Esophagus squamous epithelium (tissue), 5 donors: ENCODE measurements around the gene OTUB1. TPM values are rescaled to one million over a fixed set of nuclear protein-coding genes. Genes with fewer than 3 reads are reported as not detected.

Source experiments
- DNase-seq: peaks from one replicate; lab custom pipeline; 2025; lab: John Stamatoyannopoulos, UW
- H3K27ac ChIP-seq, 4 donors: fragments of 200-600 bp; sonication (generic); one replicate each; pipeline ENCODE4 v1.5.1; 2016 to 2019; ENCODE audit warnings: mild to moderate bottlenecking in 1 of 4
- H3K27me3 ChIP-seq, 4 donors: fragments of 200-600 bp; sonication (generic); 1 replicate in 3 of 4; 2 replicates in 1 of 4; pipeline versions ENCODE4 v1.5.1 to v1.6.0; 2017 to 2021; ENCODE audit warnings: antibody characterized with exemption in 1 of 4
- H3K36me3 ChIP-seq, 3 donors: fragments of 200-600 bp; sonication (generic); one replicate each; pipeline ENCODE4 v1.5.1; 2016 to 2019
- H3K4me1 ChIP-seq, 3 donors: fragments of 200-600 bp; sonication (generic); one replicate each; pipeline ENCODE4 v1.5.1; 2017 to 2019
- H3K4me3 ChIP-seq, 4 donors: fragments of 200-600 bp; sonication (generic); 1 replicate in 3 of 4; 2 replicates in 1 of 4; pipeline ENCODE4 v1.5.1; 2016 to 2019; ENCODE audit warnings: mild to moderate bottlenecking in 2 of 4, moderate library complexity in 1 of 4
- H3K9me3 ChIP-seq, 3 donors: fragments of 200-600 bp; sonication (generic); one replicate each; pipeline ENCODE4 v1.5.1; 2016 to 2019
- CTCF ChIP-seq, 6 experiments: fragments of 450-650 bp in 4 of 6; fragments of 200-600 bp in 2 of 6; sonication (generic) in 2 of 6; IDR thresholded peaks; one replicate each; pipeline ENCODE4 v1.5.1; 2016 to 2019; ENCODE audit warnings: antibody characterized with exemption in 6 of 6, mild to moderate bottlenecking in 4 of 6, moderate library complexity in 4 of 6
- POLR2A ChIP-seq, 4 donors: fragments of 450-650 bp; IDR thresholded peaks; one replicate each; pipeline ENCODE4 v1.6.1; 2017; ENCODE audit warnings: antibody characterized with exemption in 4 of 4, mild to moderate bottlenecking in 4 of 4, moderate library complexity in 3 of 4
- WGBS, 2 donors: methylation state at CpG; one replicate each; pipeline ENCODE4 v1.1.5; 2018; 5-methylcytosine and 5-hydroxymethylcytosine counted together
- intact Hi-C: fragments of 100-400 bp; cut with DNase I; formaldehyde crosslinking; loops from one replicate; pipeline ENCODE4 v1.15.0; 2022
- total RNA-seq, 4 donors: library from RNA; depleted of rRNA; stranded (reverse); fragments of >200 nt; gene quantifications; one replicate each; pipeline ENCODE4 v1.1.0, GENCODE V29; 2016
- donor health status: DM: yes; HTN: yes; CAD: no.

OTUB1 gene
- total RNA-seq, 4 donors from 2014 or later, result 82.0 to 97.3 (median 89.7) TPM

- peaks cover 9 to 43% (median 11%) of the 10 kb centered on the region in 4 donors for H3K27me3 ChIP-seq
- TF ChIP-seq CTCF (IDR thresholded peaks at IDR 0.05) (no peak), POLR2A (IDR thresholded peaks at IDR 0.05) (no peak)
- intact Hi-C loops, result no loop called here
- no peaks in the 10 kb centered on the region for H3K9me3 ChIP-seq
- 67 to 88% methylated on average over 4 to 7 of the region's 16 CpGs for WGBS, 2 donors
- DNase-seq, result no peak
- no peaks in the 10 kb centered on the region for H3K36me3 ChIP-seq
- peaks cover 15 to 24% (median 15%) of the 10 kb centered on the region in 3 donors for H3K4me1 ChIP-seq
- no peak overlapping the region for H3K27ac ChIP-seq
- no peak overlapping the region for H3K4me3 ChIP-seq
Observed at GRCh38 chr11:64039012-64039665, 52.9 kb downstream of the OTUB1 start.

GRCh38 chr11:64040684-64041322, 54.6 kb downstream of the OTUB1 start:
- H3K9me3 ChIP-seq, result no peaks in the 10 kb centered on the region
- DNase-seq, result no peak
- TF ChIP-seq CTCF (IDR thresholded peaks at IDR 0.05) (peak in 1 of 6 experiments; percentile 31), POLR2A (IDR thresholded peaks at IDR 0.05) (no peak)
- 72 to 75% methylated on average over 9 to 10 of the region's 20 CpGs for WGBS, 2 donors
- H3K4me3 ChIP-seq, result no peak overlapping the region
- intact Hi-C loops, result no loop called here
- H3K4me1 ChIP-seq, result peaks cover 9 to 14% (median 13%) of the 10 kb centered on the region in 3 donors
- no peaks in the 10 kb centered on the region for H3K36me3 ChIP-seq
- peaks cover 0 to 27% (median 5%) of the 10 kb centered on the region in 4 donors for H3K27me3 ChIP-seq
- no peak overlapping the region for H3K27ac ChIP-seq

GRCh38 chr11:64041846-64042245, 55.6 kb downstream of the OTUB1 start:
- H3K4me3 ChIP-seq, result no peak overlapping the region
- DNase-seq, result no peak
- peaks cover 0 to 16% (median under 1%) of the 10 kb centered on the region in 4 donors for H3K27me3 ChIP-seq
- H3K9me3 ChIP-seq, result no peaks in the 10 kb centered on the region
- no CpG with 5 or more reads among the region's 9 CpGs for WGBS, 2 donors
- intact Hi-C loops, result no loop called here
- TF ChIP-seq POLR2A (IDR thresholded peaks at IDR 0.05) (no peak), CTCF (IDR thresholded peaks at IDR 0.05) (no peak)
- no peaks in the 10 kb centered on the region for H3K36me3 ChIP-seq
- peaks cover 0 to 4% (median 3%) of the 10 kb centered on the region in 3 donors for H3K4me1 ChIP-seq
- H3K27ac ChIP-seq, result no peak overlapping the region

- WGBS, 2 donors, result no CpG with 5 or more reads among the region's 4 CpGs
- Histone ChIP-seq H3K4me1 (no peaks in the 10 kb centered on the region), H3K27me3 (peaks cover 0 to 12% (median 0%) of the 10 kb centered on the region in 4 donors), H3K4me3 (no peak overlapping the region), H3K36me3 (no peaks in the 10 kb centered on the region), H3K27ac (no peak overlapping the region), H3K9me3 (no peaks in the 10 kb centered on the region)
- TF ChIP-seq POLR2A (IDR thresholded peaks at IDR 0.05), result no peak
- TF ChIP-seq CTCF (IDR thresholded peaks at IDR 0.05), result no peak
- intact Hi-C loops, result no loop called here
- no peak for DNase-seq
Observed at GRCh38 chr11:64042301-64042700, 56.1 kb downstream of the OTUB1 start.

- WGBS, 2 donors, result 80 to 90% methylated on average over 5 of the region's 5 CpGs
- Histone ChIP-seq H3K9me3 (no peaks in the 10 kb centered on the region), H3K4me3 (no peak overlapping the region), H3K4me1 (no peaks in the 10 kb centered on the region), H3K27me3 (no peaks in the 10 kb centered on the region), H3K36me3 (no peaks in the 10 kb centered on the region), H3K27ac (no peak overlapping the region)
- TF ChIP-seq CTCF (IDR thresholded peaks at IDR 0.05) (no peak), POLR2A (IDR thresholded peaks at IDR 0.05) (no peak)
- intact Hi-C loops, result no loop called here
- no peak for DNase-seq
Observed at GRCh38 chr11:64043545-64043944, 57.3 kb downstream of the OTUB1 start.
